ENCODE data around the gene PRRX1. TPM values are rescaled to one million over a fixed set of nuclear protein-coding genes. Genes with fewer than 3 reads are reported as not detected.
A peak's percentile ranks its signal among the peaks of the same experiment; 100 is the strongest.

PRRX1 gene
- total RNA-seq, 1 experiment from 2014 or later = 1.8 TPM

DNA sequence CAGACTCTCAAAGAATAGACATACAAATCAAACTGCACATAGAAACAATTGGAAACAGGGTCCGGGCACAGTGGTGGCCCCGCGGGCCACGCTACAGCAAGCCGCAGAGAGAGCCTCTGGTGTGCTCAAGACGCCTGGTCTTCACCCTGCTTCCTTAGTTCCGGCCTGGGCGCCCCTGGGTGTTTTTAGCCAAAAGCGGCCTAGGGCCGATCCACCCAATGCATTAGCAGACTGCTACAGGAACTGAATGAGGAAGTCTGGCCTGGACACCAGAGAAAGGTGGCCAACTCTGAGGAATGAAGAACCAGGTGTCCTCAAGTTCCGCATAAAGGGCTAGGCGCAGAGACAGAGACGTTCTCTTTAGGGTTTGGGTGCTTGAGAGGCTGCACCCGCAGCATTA is 1.7 kb downstream of the PRRX1 start:
- H3K4me3 Mint-ChIP-seq (ENCODE audit: low read depth, unreplicated experiment) = peak overlapping the region; percentile 99
- intact Hi-C loops (cut with micrococcal nuclease; ENCODE audit: unreplicated experiment) = loop anchor here (5.0 kb wide), 1 partner anchor 128 kb away; no protein-coding TSS in a partner anchor
- BruUV-seq (replicated peaks) = no TSS peak
- CTCF ChIA-PET = no interaction called here
- peaks cover 18% of the 10 kb centered on the region for H3K27me3 Mint-ChIP-seq (ENCODE audit: unreplicated experiment)
- DNase-seq = no peak
- no peak overlapping the region for H3K27ac Mint-ChIP-seq (ENCODE audit: unreplicated experiment)
- TF ChIP-seq, protein P1, sequence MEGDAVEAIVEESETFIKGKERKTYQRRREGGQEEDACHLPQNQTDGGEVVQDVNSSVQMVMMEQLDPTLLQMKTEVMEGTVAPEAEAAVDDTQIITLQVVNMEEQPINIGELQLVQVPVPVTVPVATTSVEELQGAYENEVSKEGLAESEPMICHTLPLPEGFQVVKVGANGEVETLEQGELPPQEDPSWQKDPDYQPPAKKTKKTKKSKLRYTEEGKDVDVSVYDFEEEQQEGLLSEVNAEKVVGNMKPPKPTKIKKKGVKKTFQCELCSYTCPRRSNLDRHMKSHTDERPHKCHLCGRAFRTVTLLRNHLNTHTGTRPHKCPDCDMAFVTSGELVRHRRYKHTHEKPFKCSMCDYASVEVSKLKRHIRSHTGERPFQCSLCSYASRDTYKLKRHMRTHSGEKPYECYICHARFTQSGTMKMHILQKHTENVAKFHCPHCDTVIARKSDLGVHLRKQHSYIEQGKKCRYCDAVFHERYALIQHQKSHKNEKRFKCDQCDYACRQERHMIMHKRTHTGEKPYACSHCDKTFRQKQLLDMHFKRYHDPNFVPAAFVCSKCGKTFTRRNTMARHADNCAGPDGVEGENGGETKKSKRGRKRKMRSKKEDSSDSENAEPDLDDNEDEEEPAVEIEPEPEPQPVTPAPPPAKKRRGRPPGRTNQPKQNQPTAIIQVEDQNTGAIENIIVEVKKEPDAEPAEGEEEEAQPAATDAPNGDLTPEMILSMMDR (IDR thresholded peaks at IDR 0.05; ENCODE audit: unreplicated experiment) = no peak
- H3K36me3 Mint-ChIP-seq (ENCODE audit: insufficient read depth, unreplicated experiment) = peaks cover 18% of the 10 kb centered on the region
- peaks cover 25% of the 10 kb centered on the region for H3K4me1 Mint-ChIP-seq (ENCODE audit: low read depth, unreplicated experiment)
- no peaks in the 10 kb centered on the region for H3K9me3 Mint-ChIP-seq (ENCODE audit: low read depth, unreplicated experiment)

DNA sequence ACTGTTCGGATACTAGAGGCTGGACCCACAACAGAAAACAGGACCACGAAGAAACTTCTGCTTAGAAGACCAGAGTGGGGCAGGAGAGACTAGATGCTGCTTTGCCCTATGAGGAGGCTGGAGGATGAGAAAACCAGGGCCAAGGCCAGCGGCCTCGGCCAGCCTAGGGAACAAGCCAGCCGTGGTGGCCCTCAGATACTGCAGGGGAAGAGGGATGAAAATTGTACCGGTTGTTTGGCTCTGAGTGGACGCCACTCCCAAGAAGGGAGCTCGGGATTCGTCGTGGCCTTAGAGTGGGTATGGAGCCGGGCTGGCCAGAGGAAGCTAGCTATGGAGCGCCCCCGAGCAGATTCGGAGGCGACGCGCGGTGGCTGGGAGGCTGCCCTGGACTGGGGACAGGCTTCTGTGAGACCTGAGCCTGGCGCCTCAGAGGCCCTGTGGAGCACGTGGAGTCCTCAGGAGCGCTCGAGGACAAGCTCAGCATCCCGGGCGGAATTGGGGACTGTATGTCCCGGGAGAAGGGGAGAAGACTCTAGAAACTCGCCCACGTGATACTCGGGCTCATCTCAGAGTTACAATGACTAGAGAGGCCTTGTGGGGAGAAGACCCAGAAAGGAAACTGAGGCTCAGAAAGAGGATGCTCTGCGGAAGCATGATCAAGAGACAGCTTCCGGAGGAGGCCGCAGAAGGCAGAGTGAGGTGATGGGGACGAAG is 2.8 kb downstream of the PRRX1 start:
- H3K4me1 Mint-ChIP-seq (ENCODE audit: low read depth, unreplicated experiment) = peaks cover 25% of the 10 kb centered on the region
- TF ChIP-seq, protein P1 (IDR thresholded peaks at IDR 0.05; ENCODE audit: unreplicated experiment) = no peak
- no peak overlapping the region for H3K27ac Mint-ChIP-seq (ENCODE audit: unreplicated experiment)
- DNase-seq = no peak
- H3K27me3 Mint-ChIP-seq (ENCODE audit: unreplicated experiment) = peaks cover 18% of the 10 kb centered on the region
- H3K9me3 Mint-ChIP-seq (ENCODE audit: low read depth, unreplicated experiment) = no peaks in the 10 kb centered on the region
- no TSS peak for BruUV-seq (replicated peaks)
- peaks cover 18% of the 10 kb centered on the region for H3K36me3 Mint-ChIP-seq (ENCODE audit: insufficient read depth, unreplicated experiment)
- H3K4me3 Mint-ChIP-seq (ENCODE audit: low read depth, unreplicated experiment) = no peak overlapping the region
- intact Hi-C loops (cut with micrococcal nuclease; ENCODE audit: unreplicated experiment) = loop anchor here (5.0 kb wide), 1 partner anchor 129 kb away; no protein-coding TSS in a partner anchor
- CTCF ChIA-PET = no interaction called here

DNA sequence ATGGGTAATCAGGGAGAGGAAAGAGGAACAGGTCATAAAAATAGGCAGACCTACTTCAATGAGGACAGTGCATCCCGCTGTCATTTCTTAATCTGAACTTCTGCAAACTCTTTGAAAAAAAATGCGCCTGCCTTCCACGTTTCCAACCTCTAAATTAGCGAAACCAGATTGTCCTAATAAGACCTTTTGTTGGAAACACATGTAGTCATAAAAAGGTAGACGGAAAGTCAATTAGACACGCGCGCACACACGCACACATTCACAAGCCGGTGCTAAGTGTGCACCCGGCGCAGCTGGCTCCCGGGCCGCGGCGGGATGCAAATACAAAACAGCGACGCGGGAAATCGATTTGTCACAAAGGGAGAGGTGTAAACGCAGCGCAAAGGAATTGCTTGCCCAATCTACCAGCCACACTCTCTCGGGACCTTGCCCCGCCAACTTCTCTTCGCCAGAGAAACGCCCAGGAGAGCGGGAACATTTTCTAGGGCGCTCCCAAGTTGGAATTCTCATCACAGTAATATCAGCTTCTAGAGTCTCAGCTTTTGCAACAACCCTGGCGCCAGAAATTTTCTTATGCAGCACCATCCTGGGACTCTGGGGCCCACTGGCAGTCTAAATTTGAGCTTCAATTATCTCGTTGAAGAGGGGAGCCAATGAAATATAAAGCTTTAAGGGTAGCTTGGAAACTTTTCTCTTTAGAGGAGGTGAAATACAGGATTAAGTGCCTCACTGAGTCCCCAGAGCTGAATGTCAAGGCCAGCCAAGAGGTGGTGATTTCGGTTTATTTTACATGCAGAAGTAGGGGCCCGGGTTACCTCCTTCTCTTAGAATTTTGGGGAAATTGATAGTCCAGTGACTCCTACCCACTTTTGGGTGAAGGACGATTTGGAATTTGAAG is 4.5 kb downstream of the PRRX1 start:
- peak overlapping the region; percentile 66 for H3K4me3 Mint-ChIP-seq (ENCODE audit: low read depth, unreplicated experiment)
- no peak overlapping the region for H3K27ac Mint-ChIP-seq (ENCODE audit: unreplicated experiment)
- peaks cover 18% of the 10 kb centered on the region for H3K36me3 Mint-ChIP-seq (ENCODE audit: insufficient read depth, unreplicated experiment)
- intact Hi-C loops (cut with micrococcal nuclease; ENCODE audit: unreplicated experiment) = loop anchor here (5.0 kb wide), 1 partner anchor 131 kb away; no protein-coding TSS in a partner anchor
- no TSS peak for BruUV-seq (replicated peaks)
- TF ChIP-seq, protein P1 (IDR thresholded peaks at IDR 0.05; ENCODE audit: unreplicated experiment) = no peak
- H3K4me1 Mint-ChIP-seq (ENCODE audit: low read depth, unreplicated experiment) = peaks cover 23% of the 10 kb centered on the region
- CTCF ChIA-PET = no interaction called here
- H3K9me3 Mint-ChIP-seq (ENCODE audit: low read depth, unreplicated experiment) = no peaks in the 10 kb centered on the region
- peak; percentile 41 for DNase-seq
- peaks cover 13% of the 10 kb centered on the region for H3K27me3 Mint-ChIP-seq (ENCODE audit: unreplicated experiment)

DNA sequence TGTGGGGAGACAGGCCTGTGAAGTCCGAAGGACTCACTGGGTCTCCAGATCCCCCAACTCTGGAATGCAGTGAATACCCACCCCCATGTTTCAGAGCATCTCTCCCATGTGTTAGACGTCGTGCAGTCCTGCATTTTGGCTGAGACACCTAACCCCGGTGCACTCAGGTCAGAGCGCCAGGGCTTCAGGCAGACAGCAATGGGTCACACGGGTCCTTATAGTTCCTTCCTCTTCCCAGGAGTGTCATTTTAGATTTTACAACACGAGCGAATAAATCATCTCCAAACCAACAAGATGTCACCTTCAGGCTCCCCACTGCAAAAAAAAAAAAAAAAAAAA is 5.1 kb downstream of the PRRX1 start:
- H3K4me3 Mint-ChIP-seq (ENCODE audit: low read depth, unreplicated experiment) = no peak overlapping the region
- H3K27me3 Mint-ChIP-seq (ENCODE audit: unreplicated experiment) = peaks cover 7% of the 10 kb centered on the region

More for the DNA sequence above, 5.1 kb downstream of the PRRX1 start:
- TF ChIP-seq, protein P1 (IDR thresholded peaks at IDR 0.05; ENCODE audit: unreplicated experiment) = no peak
- no peak for DNase-seq
- no peak overlapping the region for H3K27ac Mint-ChIP-seq (ENCODE audit: unreplicated experiment)
- intact Hi-C loops (cut with micrococcal nuclease; ENCODE audit: unreplicated experiment) = loop anchor here (5.0 kb wide), 1 partner anchor 132 kb away; no protein-coding TSS in a partner anchor
- peaks cover 14% of the 10 kb centered on the region for H3K36me3 Mint-ChIP-seq (ENCODE audit: insufficient read depth, unreplicated experiment)
- no peaks in the 10 kb centered on the region for H3K9me3 Mint-ChIP-seq (ENCODE audit: low read depth, unreplicated experiment)
- peaks cover 17% of the 10 kb centered on the region for H3K4me1 Mint-ChIP-seq (ENCODE audit: low read depth, unreplicated experiment)
- BruUV-seq (replicated peaks) = no TSS peak
- CTCF ChIA-PET = no interaction called here
